Brain pericyte (primary cell): ENCODE data around the gene PATE1.

Experiments used
- DNase-seq: peaks from one replicate; pipeline ENCODE4 v3.0.0-alpha.2; 2012; ENCODE audit warnings: low read depth, low spot score

PATE1 gene

DNA sequence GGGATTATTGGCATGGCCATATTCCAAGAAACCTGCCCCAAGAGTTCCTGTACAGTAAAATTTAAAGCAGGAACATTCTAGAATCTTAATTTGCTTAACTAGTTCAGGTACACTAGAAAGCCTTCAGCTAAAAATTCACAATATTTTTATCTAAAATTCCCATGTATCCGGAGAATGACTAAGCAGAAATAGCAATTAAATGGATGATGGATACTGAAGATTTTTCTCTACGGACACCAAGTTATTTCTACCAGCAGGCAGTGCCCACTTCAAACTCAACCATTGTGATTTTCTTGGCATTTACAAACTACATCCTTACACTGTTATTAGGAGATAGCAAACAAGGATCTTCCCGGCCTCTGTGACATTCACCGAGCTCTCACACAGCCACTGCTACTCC, 44.7 kb downstream of the PATE1 start:
- no peak for DNase-seq

DNA sequence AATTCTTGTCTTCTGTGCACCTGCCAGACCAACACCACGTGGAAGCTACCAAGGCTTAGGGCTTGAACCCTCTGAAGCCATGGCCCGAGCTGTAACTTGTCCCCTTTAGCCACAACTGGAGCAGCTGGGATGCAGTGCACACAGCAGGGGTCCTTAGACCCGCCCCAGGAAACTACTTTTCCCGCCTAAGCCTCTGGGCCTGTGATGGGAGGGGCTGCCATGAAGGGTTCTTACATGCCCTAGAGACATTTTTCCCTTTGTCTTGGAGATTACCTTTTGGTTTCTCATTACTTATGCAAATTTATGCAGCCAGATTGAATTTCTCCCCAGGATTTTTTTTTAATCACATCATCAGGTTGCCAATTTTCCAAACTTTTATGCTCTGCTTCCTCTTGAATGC, 51.6 kb downstream of the PATE1 start:
- no peak for DNase-seq
